ENCODE results near the gene MUSTN1.

The MUSTN1 gene

DNA sequence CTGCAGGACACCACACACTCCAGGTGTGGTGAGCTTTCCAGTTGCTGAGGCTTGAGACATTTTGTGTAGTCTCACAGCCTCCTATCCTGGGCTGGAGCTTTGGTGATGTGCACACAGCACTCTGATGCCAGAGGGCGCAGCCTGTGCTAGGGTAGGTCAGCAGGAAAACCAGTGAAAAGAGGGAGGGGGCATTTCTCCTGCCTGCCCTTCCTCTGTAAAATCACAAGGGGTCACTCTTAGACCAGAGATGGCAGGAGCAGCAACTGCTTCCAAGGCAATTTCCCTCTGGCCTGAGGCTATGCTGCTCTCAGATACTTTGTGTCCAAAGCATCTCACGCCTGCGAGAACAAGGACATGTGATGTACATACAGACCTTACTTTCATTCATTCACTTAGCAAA, 16.5 kb upstream of the MUSTN1 start:
- DNase-seq (ENCODE audit: low spot score), result peak; percentile 23

DNA sequence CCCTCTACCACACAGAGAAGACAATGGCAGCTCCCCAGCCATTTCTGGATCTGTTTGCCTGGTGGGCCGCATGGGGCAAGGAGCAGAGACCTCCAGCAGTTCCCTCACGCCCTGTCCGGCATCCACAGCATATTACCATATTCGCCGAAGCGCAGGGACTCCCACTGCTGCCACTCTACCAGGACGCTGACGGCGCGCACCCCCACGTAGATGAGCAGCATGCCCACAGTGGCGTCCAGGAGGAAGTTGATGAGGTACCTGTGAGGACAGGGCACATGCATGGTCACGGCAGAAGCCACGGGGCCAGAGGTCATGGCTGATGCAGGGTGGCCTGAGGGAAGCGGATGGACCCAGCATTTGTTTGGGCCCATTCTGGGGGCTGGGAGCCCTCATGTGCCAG, 14.8 kb upstream of the MUSTN1 start:
- DNase-seq (ENCODE audit: low spot score), result no peak

DNA sequence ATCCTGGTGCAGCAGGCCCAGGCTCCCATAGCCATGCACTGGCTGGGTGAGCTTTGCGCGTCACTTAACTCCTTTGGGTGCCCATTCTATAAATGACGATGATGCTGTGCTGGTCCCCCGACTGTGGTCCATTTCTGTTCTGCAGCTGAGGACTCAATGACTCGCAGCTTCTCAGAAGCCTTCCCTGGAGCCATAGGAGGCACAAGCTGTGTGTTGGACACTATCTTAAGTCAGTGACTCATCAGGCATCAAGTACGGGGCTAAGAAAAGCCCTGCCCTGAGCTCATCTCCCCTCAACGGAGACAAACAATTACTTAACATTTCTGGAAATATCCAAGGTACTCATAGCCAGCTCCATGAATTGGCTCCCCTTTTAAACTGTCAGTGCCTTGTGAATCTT, 13.8 kb upstream of the MUSTN1 start:
- DNase-seq (ENCODE audit: low spot score), result no peak

DNA sequence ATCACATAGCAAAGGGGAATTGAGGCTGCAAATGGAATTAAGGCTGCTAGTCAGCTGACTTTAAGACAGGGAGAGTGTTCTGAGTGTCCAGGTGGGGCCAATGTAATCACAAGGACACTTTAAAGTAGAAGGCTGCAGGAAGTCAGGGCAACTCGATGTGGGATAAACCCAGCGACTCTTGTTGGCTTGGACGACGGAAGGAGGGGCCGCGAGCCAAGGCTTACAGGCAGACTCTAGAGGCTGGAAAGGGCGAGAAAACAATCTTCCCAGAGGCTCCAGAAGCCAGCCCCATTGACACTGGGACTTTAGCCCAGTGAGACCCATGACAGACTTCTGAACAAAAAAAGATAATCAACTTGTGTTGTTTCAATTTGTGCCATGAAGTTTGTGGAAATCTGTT, 12.9 kb upstream of the MUSTN1 start:
- DNase-seq (ENCODE audit: low spot score), result no peak

DNA sequence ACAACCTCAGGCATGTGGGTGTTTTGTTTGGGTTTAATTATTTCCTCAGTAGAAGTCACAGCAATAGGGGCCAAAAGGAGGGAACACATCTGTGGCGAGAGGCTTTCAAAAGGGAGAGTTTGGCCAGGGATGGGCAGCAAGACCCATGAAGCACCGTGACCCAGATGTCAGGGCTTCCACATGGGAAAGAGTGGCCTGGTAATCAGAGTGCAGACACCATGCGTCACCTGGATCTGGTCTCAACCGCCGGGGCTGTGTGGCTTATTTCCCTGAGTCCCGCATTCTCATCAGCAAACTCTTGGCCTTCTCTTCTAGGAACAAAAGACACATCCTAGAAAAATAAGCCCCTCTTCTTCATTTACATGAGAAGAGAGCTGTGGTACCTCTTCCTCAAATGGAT, 12.4 kb upstream of the MUSTN1 start:
- DNase-seq (ENCODE audit: low spot score), result no peak

DNA sequence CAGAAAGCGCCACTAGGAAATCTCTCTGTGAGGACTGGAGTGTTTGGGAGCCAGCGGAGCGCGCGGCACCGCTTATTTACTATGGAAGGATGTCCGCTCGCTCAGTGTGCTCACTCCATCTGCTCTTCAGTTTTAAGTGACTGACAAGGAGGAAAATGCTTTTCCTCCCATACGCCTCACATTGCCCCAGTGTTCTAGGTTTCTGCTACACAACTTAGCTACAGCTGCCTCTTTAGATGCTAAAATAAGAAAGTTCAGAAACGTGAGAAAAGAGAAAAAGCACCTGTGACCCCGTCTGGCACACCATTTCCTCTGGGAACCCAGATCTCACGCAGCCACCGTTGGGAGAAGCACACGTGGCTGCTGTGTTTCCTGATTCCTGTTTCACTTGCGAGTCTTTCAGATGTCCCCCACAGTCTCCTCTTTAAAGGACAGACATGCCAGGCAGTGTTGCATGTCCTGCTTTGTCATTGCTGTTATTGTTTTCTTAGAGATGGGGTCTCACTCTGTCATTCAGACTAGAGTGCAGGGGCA, 11.7 kb upstream of the MUSTN1 start:
- DNase-seq (ENCODE audit: low spot score), result no peak

DNA sequence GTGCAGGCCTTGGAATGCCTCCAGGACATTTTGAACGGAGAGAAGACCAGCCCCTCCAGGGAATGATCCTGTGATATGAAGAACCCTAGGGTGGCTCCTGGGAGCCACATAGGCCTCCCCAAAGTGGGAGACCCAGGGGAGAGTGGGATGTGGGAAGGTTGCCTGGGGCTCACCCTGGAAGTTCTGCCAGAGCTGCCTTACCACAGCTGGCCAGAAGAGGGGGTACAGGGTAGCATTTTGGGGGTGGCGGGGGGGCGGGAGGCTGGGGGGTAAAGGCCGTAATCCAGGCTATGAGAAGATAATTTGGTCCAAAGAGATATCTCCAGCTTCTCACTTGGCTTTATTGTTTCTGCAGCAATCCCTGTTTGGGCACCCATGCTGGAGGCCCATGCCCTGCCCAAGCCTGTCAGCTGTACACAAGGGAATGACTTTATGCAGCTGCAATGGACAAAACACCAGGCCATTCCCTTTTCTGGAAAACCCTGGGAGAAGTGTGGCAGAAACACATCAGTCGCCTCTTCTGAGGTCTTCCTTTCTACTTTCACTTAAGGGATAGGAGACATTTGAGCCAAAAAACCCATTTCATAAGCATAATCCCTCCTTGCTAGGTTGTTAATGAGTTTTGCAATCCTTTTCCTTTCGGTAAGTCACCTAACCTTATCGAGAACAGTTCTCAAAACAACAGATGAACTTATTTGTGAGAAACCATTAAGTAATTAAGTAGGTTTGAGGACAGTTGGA, 11.0 kb upstream of the MUSTN1 start:
- peak; percentile 5 for DNase-seq (ENCODE audit: low spot score)

DNA sequence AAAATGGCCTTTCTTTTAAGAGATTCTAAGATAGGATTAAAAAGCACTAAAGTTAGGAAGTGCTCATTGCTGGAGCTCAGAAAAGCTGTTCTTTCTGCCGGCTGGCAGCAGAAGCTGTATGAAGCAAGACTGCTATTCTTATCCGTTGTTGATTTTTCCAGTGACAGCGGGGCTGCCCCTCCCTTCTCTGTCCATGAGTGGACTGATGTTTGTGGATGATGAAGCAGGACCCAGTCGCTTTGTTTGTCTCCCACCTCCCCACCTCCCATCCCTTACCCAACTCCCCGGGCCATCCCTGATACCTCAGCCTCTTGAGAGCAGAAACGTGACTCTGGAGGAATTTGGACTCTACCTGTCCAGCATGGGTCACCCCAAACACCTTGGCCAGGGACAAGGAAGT, 10.3 kb upstream of the MUSTN1 start:
- no peak for DNase-seq (ENCODE audit: low spot score)

DNA sequence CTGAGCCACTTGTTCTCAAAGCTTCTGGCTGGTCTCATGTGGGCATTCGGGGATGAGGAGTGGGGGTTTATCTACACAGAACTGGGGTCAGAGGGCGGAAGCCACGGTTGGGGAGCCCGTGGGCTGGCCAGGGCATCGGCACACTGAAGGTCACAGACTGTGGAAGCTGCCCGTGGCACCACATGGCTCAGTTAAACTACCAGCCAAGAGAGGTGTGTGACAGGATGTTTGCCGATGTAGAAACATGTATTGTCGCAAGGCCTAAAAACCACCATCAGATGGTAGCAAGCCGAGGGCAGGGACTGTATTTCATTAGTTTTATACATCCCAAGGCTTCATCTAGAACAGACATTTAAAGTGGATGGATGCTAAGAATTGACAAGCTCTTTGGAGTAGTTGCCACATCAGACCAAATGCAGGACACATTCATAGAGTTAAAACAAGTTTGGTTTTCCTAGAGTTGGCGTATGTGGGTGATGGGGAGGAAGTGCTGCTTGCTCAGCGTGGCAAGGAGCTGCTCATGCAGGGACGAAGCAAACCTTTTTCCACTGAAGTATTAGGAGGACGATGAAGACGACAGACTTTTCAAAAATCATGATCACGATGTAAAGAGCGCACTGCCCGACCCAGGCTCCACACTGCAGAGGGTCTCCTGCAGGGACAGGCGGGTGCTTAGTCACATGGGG, 9.6 kb upstream of the MUSTN1 start:
- DNase-seq (ENCODE audit: low spot score), result no peak

DNA sequence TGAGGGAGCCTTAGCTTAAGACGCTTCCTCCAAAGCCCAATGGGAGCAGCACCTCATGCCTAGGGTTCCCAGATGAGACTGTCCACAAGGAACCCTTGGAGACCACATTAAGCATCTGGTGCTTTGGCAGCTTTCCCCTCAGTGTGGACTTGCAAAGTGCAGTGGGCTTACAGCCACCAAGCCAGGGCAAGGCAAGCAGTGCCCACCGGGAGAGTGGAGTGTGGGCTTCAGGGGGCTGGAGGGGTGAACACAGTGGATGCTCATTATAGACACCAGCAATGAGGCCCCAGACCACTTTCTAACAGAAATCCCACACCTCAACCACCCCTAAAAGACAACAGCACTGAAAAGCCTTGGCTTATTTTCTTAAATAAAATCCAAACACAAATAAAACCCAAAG, 9.1 kb upstream of the MUSTN1 start:
- DNase-seq (ENCODE audit: low spot score), result no peak

DNA sequence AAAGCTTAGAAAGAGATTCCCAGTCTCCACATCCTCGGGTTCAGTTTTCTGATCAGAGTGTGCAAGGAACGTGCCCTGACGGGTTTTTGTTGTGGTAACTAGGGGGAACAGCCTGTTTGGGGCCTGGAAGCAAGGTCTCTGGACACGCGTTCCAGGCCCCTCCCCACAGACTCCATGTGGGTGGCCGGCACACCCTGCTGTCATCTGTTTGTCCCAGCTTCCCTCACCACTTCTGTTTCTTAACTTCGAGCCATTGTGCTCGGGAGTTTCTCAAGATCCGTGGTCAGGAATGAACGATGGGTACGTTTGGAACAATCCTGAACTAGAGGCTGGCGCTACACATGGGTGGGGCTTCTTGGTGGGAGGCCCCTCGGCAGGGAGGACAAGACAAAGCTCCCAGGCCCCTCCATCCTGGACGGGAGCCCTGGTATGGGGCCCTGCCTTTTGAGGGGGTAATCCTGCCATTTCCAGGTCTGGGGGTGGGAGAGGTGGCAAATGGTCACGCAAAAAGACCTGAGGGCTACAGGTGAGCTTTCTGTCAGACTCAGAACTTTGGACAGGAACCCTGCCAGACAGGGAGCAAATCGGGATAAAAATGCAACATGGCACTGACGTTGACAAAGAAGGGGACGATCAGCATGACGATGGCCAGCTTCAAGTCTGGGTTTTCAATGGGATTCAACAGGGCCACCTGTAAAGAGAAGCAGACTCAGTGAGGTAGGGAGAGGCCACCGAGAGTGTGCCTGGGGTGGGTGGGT, 8.5 kb upstream of the MUSTN1 start:
- DNase-seq (ENCODE audit: low spot score), result no peak

DNA sequence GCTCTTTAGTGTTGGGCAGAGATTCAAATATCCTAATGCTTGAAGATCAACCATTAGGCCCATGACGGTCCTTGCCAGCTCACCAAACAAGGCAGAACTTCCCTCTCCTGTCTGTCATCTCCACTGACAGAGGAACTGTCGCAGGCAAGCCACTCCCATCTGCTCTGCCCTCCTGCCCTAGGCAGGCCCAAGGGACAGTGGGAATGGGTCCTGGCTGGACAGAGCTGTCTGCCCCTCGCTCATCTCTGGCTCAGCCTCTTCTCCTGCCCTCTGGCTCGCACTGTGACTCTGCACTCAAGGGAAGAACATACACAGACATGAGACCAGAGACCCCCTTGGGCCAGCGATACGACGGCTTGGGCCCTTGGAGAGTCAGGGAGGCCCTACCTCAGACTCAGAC, 7.6 kb upstream of the MUSTN1 start:
- no peak for DNase-seq (ENCODE audit: low spot score)

DNA sequence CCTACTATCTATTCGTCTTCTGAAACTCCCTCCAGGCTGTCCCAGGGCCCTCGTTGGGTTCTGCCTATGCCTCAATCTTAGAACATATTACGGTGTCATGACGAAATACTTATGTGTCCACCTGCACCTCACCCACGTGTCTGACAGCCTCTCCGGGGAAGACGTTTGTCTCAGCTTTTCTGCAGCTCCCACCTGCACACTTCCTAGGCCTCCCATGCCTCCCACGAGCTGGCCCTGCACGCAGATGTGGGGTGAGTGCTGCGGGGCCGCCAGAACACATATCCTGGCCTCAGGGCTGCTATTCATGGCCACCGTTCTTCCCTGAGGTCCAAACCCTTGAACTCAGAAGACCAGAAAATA, 7.1 kb upstream of the MUSTN1 start:
- no peak for DNase-seq (ENCODE audit: low spot score)

DNA sequence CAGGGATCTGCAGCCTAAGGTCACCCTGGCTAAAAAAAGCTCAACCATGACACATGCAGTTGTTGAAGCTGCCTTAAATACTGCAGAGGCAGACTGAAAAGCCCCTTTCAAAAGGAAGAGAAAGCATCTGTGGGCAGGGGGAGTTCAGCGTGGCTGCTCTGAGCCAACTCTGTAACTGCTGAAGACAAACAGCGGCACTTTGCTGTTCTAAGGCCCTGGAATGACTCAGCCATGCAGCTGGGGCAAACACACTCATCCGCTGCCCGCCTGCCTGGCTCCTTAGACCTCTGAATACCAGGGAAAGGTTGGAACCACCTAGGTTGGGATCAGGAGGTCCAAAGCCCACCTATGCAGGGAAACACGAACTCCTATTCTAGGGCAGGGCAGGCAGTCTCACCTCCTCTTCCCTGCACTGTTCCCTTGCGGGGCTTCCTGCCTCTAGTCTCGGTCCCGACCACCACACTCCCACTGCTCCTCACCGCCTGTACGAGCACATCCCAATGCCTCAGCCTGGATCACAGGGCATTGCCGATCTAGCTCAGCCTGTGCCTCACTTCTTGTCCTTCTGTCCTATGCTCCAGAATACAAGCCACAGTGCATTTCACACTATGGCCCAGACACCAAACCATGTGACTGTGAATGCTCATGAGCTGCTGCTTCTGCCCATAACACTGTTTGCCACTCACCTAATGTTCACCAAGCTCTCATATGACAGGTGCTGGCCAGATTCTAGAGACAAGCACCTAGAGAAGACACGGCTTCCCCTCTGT, 6.6 kb upstream of the MUSTN1 start:
- no peak for DNase-seq (ENCODE audit: low spot score)

DNA sequence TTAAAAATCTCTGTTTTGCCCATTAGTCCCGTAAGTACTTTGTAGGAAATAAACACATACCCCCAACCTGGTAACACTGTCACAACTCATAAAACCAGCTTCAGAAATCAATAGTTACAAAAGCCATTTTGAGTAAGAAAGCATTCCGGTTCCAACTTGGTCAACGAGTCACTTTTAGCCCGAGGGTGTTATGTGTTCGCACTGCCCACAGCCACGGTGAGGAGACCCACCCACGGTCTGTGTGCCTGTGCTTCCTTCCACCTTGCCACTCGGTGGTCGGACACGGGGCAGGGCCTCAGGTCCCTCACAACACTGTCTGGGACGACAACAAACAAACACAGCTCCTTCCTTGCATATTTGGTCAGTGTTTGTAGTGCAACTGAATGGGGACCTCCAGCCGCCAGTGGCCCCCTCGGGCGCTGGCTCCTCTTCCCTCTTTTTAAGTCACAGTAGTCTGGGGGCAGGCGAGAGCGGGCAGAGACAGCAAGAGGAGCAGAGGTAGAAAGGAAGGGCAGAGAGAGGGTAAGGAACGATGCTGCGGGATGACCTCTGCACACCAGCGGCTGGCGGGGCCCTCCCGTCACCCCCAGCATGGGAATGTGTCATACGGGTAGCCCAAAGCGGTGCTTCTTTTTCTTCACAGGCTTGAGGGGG, 5.2 kb upstream of the MUSTN1 start:
- DNase-seq (ENCODE audit: low spot score), result no peak

DNA sequence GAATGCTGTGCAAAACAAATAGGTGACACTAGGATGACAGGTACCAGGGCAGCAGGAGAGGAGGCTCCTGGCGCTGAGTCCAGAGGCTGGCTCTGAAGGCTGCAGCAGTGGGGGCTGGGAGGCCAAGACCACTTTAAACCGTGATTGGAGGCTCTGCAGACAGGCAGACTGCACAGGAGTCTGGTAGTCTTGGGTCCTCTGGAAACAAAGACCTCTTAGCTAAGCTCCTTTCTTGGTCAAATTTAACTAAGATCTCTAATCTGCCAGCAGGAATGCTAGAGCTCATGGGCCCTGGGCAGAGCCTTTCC, 4.4 kb upstream of the MUSTN1 start:
- DNase-seq (ENCODE audit: low spot score), result no peak

DNA sequence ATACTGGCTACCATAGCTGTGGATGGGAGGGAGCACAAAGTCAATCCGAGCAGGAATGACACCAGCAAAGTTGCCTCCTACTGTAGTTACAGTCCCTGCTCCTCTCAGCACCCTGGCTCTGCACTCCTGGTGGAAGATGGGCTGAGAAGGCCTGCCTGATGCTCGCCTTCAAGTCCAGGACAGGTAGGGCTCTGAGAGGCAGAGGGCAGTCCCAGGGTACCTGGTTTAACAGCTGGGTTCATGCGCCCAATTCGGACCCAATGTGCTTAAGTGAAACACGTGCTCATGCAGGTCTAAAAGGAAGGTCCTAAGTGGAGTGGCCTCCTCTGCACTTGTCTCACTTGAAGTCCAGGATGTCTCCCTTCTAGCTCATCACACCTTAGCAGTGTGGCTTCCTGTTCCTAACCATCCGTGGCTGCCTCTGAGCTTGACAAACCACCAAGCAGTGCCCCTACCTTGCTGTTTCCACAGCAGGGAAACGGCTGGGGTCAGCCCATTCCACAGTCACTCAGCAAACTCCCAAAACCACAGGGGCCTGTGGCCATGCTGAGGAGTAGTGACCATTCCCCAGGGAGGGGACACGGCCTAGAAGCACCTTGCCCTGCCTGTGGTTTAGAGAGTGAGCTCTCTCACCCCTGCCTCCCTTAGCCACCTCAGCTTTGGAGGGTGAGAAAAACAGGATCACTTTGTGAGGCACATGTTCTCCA, 3.9 kb upstream of the MUSTN1 start:
- peak; percentile 11 for DNase-seq (ENCODE audit: low spot score)

DNA sequence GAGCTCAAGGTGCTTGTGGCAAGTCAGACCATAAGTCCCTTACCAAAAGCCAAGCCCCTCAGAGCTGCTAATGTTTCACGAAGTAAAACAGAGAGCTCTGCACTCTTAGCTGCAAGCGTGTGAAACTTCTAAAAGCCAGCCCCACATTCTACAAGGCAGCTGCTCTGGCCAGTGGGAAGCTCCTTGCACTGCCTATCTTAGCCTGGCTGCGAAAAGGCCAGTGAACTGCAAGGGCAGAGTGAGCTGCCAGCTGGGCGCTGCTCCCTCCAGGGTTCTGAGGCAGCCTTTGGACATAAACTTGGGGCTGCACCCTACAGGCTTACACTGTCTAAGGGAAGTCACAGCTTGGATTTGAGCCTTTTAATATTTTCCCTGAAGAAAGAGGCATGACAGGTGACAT, 2.2 kb upstream of the MUSTN1 start:
- no peak for DNase-seq (ENCODE audit: low spot score)

DNA sequence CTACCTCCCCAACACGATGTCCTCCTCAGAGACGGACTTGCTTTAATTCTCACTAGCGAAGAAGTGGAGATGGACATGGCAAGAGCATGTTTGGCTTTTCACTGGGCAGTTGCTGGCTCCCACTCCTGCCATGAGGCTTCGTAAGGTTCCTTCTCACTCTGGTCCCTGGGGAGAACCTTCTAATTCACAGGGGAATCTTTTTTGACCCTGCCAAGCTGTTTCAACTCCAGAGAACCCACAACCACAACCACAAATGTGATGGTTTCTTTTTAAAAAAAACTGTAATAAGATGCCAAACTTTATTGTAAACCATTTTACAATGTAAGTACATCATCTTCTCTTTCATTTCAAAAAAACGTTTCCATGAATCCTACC, 1.6 kb upstream of the MUSTN1 start:
- no peak for DNase-seq (ENCODE audit: low spot score)

DNA sequence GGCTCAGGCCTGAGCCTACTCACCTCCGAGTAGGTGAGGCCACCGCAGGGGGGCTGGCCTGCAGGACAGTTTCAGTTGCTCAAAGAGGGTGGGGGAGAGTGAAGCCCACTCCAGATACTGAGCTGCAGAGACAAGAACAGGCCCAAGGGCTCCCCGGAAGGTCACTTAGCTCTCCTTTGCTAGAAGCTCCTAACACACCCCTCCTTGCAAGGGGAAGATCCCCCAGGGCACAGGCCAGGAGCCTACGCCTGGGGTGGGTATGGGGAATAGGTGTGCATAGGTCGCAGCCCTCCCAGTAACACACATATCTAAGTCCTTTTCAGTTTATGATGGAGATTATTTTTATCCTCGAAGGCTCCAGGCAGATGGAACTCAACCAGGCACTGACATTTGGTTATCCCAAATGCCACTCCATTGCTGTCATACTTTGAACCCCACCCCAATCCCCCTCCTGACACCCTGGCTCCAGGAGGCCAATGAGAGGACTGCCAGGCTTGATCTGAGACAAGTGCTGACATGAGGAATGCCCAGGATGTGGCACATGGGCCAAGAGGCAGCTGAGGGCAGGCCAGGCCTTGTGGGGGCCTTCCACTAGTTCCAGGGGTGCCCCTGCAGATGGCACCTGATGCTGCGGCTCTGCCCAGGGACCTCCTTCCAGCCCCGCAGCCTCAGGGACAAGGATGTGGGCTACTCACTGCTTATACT, 1.1 kb upstream of the MUSTN1 start:
- no peak for DNase-seq (ENCODE audit: low spot score)

DNA sequence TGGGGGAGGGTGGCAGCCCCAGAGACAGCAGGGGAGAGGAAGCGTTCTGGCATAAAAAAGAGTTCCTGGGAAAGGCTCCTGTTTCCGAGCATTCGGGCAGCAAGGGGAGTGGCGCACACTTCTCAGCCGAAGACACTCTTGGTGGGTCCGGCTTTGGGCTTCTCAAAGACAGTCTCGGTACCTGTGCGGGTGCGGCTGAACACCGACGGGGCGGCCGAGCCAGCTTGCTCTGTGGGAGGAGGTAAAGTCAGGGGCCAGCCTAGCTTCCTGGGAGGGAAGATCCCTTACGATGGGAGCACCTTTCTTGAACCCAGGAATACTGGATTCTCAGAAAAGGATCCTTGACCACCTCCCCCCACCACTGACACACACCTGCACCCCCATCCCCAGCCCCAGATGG, 1.6 kb downstream of the MUSTN1 start:
- no peak for DNase-seq (ENCODE audit: low spot score)

All from CD4-positive, alpha-beta T cell treated with Interleukin-2 at 100 ng/mL for 4 hours (primary cell).